ENCODE measurements around the gene PRKCB. TPM values are rescaled to one million over a fixed set of nuclear protein-coding genes. Genes with fewer than 3 reads are reported as not detected.

The PRKCB gene
- total and polyA plus RNA-seq, 2 of the 8 experiments (the other 6 are each of a cell fraction or from before 2014, with no cell fraction given): 7.1 to 12.1 TPM

DNA sequence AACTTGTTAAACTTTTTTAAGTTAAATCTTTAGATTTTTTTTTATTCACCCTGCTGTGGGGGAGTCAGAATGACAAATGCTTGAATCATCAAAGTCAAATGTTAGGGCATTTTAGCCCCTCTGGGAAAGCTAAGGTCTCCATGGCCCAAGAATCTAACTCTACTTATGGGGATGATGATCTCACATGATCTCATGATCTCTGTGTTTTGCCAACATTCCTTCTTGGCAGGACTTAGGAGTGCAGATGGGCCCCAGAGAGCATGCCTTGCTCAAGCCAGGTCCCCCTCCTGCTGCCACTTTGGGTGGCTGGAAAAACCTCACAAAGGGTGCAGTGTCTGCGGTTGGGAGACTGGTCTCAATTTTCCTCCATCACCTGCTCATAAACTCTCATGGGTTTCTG is 108.6 kb downstream of the PRKCB start:
- peaks cover 0 to 6% (median 0%) of the 10 kb centered on the region in 4 experiments; a peak in 1 of 7 replicates for H3K4me1 ChIP-seq (replicated peaks in 1 of 4; ENCODE audit: control insufficient read depth in 3 of 4, insufficient read depth in 4 of 4, low read length in 3 of 4)
- H3K9ac ChIP-seq (replicated peaks in 1 of 4; ENCODE audit: extremely low read depth in 1 of 4, low read depth in 3 of 4, low read length in 3 of 4): no peak overlapping the region
- no peaks in the 10 kb centered on the region for H3K36me3 ChIP-seq (ENCODE audit: control insufficient read depth in 2 of 4, insufficient read depth in 4 of 4, low read length in 3 of 4)
- FAIRE-seq (no peak), DNase-seq (ENCODE audit: low read depth in 1 of 2, low spot score in 2 of 2) (no peak)
- no peak overlapping the region for H3K4me3 ChIP-seq (ENCODE audit: extremely low read depth in 1 of 4, insufficient read depth in 2 of 4, low read depth in 3 of 4, low read length in 4 of 4)
- no peak overlapping the region for H3K18ac ChIP-seq (ENCODE audit: extremely low read depth, low read length)
- H3K4me2 ChIP-seq (ENCODE audit: insufficient read depth in 1 of 2, low read depth in 2 of 2, low read length in 2 of 2): no peak overlapping the region
- no peak overlapping the region for H3K56ac ChIP-seq (replicated peaks; ENCODE audit: insufficient read length, low read depth, low read length)
- H4K5ac ChIP-seq (ENCODE audit: insufficient read length, low read depth, low read length): no peak overlapping the region
- H3K9me3 ChIP-seq (ENCODE audit: insufficient read depth in 2 of 2, low read depth in 1 of 2, low read length in 1 of 2): no peaks in the 10 kb centered on the region
- H2BK12ac ChIP-seq (ENCODE audit: low read depth, low read length): no peak overlapping the region
- no peak overlapping the region for H3K4ac ChIP-seq (replicated peaks; ENCODE audit: insufficient read length, low read depth, low read length)
- H2BK15ac ChIP-seq (ENCODE audit: low read length): no peak overlapping the region
- H2AFZ ChIP-seq (ENCODE audit: low read length): no peak overlapping the region
- no peak overlapping the region for H2AK5ac ChIP-seq (ENCODE audit: low read depth, low read length)
- no peaks in the 10 kb centered on the region for H3K23me2 ChIP-seq (ENCODE audit: low read depth, low read length)
- no peaks in the 10 kb centered on the region for H3K79me1 ChIP-seq (ENCODE audit: low read depth, low read length)
- H3K79me2 ChIP-seq (ENCODE audit: control insufficient read depth in 1 of 2, insufficient read depth in 2 of 2, low read length in 2 of 2): no peaks in the 10 kb centered on the region
- H2BK120ac ChIP-seq (replicated peaks; ENCODE audit: low read depth, low read length): no peak overlapping the region
- POLR2A ChIA-PET (ENCODE audit: partially characterized antibody): no interaction called here
- H3K27ac ChIP-seq (ENCODE audit: low read depth, low read length): no peak overlapping the region
- H2BK5ac ChIP-seq (ENCODE audit: low read depth, low read length): no peak overlapping the region
- H3K14ac ChIP-seq (ENCODE audit: insufficient read length): no peak overlapping the region
- no peak overlapping the region for H4K91ac ChIP-seq (replicated peaks; ENCODE audit: insufficient read length, low read length)
- CTCF ChIA-PET (ENCODE audit: partially characterized antibody): interaction anchor here (0.6 to 1.2 kb wide), 3 partner anchors 22 to 101 kb away, joined by 3 to 5 read pairs (median 3); no protein-coding TSS in a partner anchor
- H3K23ac ChIP-seq (ENCODE audit: insufficient read length): no peak overlapping the region
- no peak overlapping the region for H2BK20ac ChIP-seq (ENCODE audit: low read length)
- no peaks in the 10 kb centered on the region for H4K20me1 ChIP-seq (replicated peaks in 1 of 2; ENCODE audit: control insufficient read depth in 1 of 2, insufficient read depth in 2 of 2, low read length in 2 of 2)
- 92% methylated on average over 1 of the region's 1 CpG; no CpG with 5 or more reads in 1 of the 2 experiments for WGBS, 2 experiments (ENCODE audit: extremely low coverage in 1 of 2, insufficient coverage in 1 of 2, insufficient read length in 1 of 2, insufficient replicate concordance in 2 of 2, low coverage in 1 of 2, low lambda C conversion rate in 2 of 2, missing lambda C conversion rate in 1 of 2)
- no peak overlapping the region; the same call in 1 of the 2 replicates for H4K8ac ChIP-seq (ENCODE audit: extremely low read depth, insufficient read depth, low read length)
- no peaks in the 10 kb centered on the region for H3K27me3 ChIP-seq (replicated peaks in 1 of 4; ENCODE audit: control insufficient read depth in 3 of 4, extremely low read depth in 1 of 4, insufficient read depth in 3 of 4, low read length in 3 of 4)
- TF ChIP-seq BACH1 (IDR thresholded peaks at IDR 0.05; ENCODE audit: low read length): no peak
- TF ChIP-seq, protein P1, sequence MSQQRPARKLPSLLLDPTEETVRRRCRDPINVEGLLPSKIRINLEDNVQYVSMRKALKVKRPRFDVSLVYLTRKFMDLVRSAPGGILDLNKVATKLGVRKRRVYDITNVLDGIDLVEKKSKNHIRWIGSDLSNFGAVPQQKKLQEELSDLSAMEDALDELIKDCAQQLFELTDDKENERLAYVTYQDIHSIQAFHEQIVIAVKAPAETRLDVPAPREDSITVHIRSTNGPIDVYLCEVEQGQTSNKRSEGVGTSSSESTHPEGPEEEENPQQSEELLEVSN (IDR thresholded peaks at IDR 0.05): no peak
- no peak for TF ChIP-seq MAFK (IDR thresholded peaks at IDR 0.05; ENCODE audit: low read depth, low read length)
- no peak for TF ChIP-seq TEAD4 (IDR thresholded peaks at IDR 0.05; ENCODE audit: low read depth, low read length)
- TF ChIP-seq RNF2 (IDR thresholded peaks at IDR 0.05; ENCODE audit: borderline replicate concordance, low read depth, low read length, missing control alignments, poor library complexity, severe bottlenecking): no peak
- TF ChIP-seq CHD2 (IDR thresholded peaks at IDR 0.05; ENCODE audit: low read length): no peak
- TF ChIP-seq SRF (IDR thresholded peaks at IDR 0.05; ENCODE audit: low read depth, low read length): no peak
- TF ChIP-seq HDAC2 (IDR thresholded peaks at IDR 0.05; ENCODE audit: borderline replicate concordance in 1 of 2, low read depth in 2 of 2, low read length in 2 of 2): no peak
- TF ChIP-seq BRCA1 (IDR thresholded peaks at IDR 0.05; ENCODE audit: low read depth, low read length): no peak
- TF ChIP-seq POLR2AphosphoS5 (IDR thresholded peaks at IDR 0.05; ENCODE audit: low read depth, low read length): no peak
- no peak for TF ChIP-seq CBX8 (IDR thresholded peaks at IDR 0.05; ENCODE audit: borderline replicate concordance, low read depth, low read length)
- no peak for TF ChIP-seq SIN3A (conservative IDR thresholded peaks at IDR 0.05 in 1 of 2, IDR thresholded peaks at IDR 0.05 in 1 of 2; ENCODE audit: low read depth in 1 of 2, low read length in 2 of 2)
- TF ChIP-seq SP2 (IDR thresholded peaks at IDR 0.05; ENCODE audit: low read length): no peak
- no peak for TF ChIP-seq JUN (IDR thresholded peaks at IDR 0.05; ENCODE audit: low read depth, low read length)
